Brain pericyte (primary cell): ENCODE data around the gene COA7.
"Not testable (repeated sequence)": the region's sequence is repeated elsewhere in the genome, so short reads cannot be mapped to it uniquely, and the experiment has no call there.

ENCODE experiments used
- DNase-seq: peaks from one replicate; pipeline ENCODE4 v3.0.0-alpha.2; 2012; ENCODE audit warnings: low read depth, low spot score

The COA7 gene

DNA sequence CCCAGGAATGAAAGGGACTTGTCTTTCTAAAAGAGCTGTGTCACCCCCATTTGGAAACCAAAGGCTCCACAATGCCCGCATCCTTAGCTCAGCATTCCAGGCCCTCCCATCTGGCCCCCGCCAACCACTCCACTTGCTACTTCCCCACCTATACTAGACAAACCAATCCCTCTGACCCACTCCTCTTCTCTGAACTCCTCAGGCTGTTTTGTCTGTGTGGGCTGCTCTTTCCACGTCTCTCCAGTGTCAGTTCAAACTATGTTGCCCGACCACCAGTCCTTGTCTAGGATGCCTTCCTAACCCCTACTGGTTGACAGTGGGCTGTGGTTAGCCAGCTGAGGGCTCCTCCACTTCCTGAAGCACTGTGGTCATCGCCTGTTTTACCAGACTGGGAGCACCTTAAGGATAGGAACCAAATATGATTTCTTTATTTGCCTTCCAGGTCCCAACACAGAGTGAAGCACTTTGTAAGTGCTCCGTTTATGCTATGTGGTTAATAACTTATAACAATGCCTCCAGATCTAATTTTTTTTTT, 8.1 kb upstream of the COA7 start:
- no peak for DNase-seq

DNA sequence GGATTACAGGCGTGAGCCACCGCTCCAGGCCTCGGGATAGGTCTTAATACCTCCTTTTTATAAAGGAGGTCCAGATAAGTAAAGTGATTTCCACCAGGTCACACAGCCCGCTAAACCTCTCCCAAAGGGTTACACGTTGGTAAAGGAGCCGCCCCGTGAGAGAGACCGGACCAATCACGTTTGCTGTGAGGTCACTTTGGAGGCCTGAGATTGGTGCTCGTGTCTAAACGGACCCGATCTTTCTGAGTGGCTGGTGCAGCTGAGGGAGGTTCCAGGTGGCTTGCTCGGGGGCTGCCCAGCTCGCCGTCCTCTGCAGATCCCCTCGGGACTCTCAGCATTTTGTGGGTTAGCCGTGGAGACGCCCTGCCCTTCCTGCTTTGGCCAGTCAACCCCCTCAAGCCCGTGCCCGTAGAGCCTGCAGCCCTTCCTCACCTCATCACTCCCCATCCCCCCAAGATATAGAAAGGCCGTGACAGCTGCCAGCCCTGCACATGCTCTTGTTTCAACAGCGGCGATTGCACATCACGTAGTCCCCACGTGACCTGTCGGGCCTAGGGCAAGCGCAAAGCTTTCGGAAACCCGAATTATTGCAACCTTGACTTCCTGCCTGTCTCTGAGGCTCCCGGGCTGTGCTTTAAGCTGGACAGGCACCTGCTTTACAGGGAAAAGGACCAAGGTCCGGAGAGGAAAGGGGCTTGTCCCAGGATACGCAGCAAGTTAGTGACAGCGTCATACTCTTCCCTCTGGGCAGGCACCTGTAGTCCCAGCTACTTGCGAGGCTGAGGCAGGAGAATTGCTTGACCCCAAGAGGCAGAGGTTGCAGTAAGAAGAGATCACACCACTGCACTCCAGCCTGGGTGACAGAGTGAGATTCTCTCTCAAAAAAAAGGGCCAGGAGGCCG, 5.0 kb upstream of the COA7 start:
- DNase-seq = peak; percentile 48

GRCh38 chr1:52695627-52696026, 2.5 kb downstream of the COA7 start:
- DNase-seq = no peak

- no peak for DNase-seq
Measured at GRCh38 chr1:52693843-52694242, 4.3 kb downstream of the COA7 start.

DNA sequence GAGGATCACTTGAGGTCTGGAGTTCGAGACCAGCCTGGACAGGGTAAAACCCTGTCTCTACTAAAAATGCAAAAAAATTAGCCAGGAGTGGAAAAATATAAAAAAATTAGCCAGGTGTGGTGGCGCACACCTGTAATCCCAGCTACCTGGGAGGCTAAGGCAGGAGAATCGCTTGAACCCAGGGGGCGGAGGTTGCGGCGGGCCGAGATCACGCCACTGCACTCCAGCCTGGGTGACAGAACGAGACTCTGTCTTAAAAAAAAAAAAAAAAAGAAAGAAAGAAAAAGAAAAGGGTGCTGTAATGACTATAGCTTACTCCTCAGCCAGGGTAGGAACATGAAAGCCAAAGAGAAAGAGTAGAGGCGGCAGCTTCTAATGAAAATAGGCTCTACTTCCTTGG, 4.8 kb downstream of the COA7 start:
- not testable (repeated sequence) for DNase-seq

DNA sequence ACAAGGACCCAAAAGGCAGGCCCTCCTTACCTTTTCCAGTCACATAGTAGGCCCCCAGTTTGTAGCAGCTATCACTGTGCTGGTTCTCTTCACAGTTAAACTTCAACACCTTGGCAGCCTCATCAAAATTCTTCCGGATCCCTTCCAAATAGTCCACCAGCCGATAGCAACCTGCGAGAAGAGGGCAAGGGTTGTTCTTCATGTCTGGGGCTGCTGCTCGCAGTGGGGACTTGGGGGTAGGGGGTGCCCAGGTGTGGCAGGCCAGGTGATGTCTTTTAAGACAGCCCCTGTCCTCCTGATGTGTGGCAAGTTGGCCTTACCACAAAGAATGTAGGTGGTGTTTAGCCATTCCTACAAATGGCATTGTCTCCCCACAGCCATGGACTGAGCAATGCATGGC, 5.5 kb downstream of the COA7 start:
- no peak for DNase-seq

- DNase-seq = no peak
Measured at GRCh38 chr1:52691821-52692220, 6.3 kb downstream of the COA7 start.

DNA sequence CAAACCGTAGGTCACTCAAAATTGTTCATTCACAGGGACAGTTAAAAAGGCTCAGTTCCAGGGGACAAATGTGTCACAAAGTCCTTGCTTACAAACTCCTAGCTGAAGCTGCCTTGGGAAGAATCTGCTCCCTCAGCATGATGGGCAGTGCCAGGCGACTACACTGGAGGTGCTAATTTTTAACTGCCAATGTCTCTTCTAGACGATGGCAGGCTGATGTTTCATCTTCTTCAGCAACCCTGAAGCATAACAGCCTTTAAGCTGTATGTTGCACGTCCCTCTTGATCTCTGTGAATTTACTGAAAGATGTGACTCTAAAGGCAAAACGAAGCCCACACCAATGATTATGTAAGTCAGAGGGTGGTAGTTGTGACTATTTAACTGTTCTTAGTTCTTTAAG, 11.3 kb downstream of the COA7 start:
- no peak for DNase-seq

DNA sequence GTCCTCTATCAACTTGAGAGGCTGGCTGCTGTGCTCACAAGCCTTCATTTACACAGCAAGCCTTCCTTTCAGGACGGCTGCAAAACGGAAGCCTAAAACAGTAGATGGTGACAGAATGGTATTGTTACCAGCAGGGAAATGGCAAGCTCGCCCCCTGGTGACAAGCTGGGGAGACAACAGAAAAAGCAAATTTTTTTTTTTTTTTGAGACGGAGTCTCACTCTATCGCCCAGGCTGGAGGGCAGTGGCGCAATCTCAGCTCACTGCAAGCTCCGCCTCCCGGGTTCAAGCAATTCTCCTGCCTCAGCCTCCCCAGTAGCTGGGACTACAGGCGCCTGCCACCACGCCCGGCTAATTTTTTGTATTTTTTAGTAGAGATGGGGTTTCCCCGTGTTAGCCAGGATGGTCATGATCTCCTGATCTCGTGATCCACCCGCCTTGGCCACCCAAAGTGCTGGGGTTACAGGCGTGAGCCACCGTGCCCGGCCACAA, 11.8 kb downstream of the COA7 start:
- not testable (repeated sequence) for DNase-seq

DNA sequence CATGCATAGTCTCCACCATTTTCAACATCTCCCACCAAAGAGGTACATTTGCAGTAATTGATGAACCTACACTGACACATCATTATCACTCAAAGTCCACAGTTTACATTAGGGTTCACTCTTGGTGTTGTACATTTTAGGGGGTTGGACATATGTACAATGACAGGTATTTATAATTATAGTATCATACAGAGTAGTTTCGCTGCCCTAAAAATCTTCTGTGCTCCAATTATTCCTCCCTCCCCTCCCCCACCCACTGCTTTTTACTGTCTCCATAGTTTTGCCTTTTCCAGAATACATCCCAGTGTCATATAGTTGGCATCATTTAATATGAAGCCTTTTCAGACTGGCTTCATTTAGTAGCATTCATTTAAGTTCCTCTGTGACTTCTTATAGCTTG, 13.6 kb downstream of the COA7 start:
- no peak for DNase-seq

DNA sequence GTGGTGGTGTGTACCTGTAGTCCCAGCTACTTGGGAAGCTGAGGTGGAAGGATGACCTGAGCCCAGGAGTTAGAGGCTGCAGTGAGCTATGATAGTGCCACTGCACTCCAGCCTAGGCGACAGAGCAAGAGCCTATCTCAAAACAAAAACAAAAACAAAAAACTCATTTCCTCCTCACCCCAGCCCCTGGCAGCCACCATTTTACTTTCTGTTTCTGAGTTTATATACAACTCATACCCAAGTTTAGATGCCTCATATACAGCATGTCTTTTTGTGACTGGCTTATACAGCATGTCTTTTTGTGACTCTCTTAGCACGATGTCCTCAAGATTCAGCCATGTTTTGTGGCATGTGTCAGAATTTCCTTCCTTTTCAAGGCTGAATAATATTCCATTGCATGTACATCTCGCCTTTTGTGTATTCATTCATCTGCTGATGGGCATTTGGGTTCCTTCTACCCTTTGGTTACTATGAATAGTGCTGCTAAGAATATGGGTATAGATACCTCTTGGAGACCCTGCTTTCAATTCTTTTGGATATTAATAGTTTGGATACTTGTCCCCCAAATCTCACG, 14.7 kb downstream of the COA7 start:
- no peak for DNase-seq

GRCh38 chr1:52681136-52681535, 17.0 kb downstream of the COA7 start:
- DNase-seq = no peak

GRCh38 chr1:52680353-52680752, 17.8 kb downstream of the COA7 start:
- no peak for DNase-seq

DNA sequence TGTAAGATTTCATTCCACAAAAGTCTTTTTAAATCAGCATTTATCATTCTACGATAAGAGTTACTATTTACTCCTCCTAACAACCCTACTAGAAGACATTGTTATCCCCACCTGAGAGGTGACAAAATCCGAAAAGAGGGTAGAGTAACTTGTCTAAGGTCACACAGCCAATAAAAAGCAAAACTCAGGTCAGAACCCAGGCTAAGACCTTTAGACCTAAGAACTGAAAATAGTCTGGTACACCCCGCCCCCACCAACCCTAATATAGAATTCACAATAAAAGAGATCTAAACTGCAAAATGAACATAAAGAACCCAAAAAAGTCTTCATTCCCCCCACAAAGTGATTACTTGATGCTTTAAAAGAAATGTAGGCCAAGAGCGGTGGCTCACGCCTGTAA, 18.6 kb downstream of the COA7 start:
- no peak for DNase-seq

- DNase-seq = no peak
Measured at GRCh38 chr1:52679048-52679447, 19.1 kb downstream of the COA7 start.

DNA sequence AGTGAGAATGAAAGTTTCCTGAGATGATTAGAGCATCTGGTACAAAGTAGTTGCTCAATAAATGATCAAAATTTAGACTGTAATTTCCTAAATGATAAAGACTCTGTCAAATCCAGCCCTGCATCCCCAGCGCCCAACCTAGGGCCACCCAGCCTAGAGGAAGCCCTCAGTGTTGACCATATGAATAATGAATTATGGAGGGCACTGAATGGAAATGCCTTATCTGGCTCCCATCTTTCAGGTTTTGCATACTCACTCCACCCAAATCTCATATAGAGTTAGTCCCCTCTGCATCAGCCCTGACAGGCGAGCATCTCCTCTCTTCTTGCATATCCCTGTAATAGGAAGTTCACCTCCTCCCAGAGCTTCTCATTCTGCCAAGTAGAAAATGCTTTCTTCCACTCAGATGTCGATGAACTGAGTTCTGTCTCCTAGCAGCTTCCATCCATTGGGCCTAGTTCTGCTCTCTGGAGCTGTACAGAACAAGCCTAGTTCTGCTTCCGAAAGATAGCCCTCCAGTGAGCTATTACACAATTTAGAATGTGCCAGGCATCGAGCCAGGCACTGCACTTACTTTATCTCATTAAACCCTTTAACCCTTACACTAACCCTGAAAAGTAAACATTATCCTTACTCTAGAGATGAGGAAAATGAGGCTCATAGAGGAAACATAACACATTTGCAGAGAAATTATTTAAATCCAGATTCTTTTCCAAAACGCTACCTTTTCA, 20.9 kb downstream of the COA7 start:
- no peak for DNase-seq

DNA sequence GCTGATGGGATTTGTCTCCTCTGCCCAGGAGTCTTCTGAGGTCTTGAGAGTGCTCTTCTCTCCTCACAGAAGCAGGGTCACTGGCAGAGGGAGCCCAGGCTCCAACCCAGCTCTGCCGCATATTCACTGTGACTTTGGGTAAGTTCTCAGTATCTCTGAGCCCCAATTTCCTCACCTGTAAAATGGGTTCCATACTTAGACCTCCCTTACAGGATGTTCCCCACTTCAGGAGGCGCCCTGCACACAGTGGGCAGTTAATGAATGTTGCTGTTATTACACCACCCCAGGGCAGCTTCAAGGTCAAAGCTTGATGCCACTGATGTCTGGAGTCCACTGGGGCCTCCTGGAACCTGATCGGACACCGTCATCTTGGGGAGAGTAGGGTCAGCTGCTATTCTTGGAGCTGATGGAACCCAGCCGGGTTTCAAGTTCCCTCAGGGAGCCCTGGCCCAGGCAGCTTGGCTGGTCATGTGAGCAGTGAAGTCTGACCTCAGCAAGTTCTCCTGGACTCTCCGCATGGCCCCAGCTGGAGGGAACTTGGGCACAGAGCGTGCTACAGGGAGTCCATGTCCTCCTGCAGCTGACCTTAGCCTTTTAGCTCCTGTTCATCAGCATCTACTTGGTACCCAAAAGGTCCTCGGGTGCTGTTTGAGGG, 21.8 kb downstream of the COA7 start:
- no peak for DNase-seq

GRCh38 chr1:52674497-52675384, 23.4 kb downstream of the COA7 start:
- no peak for DNase-seq

DNA sequence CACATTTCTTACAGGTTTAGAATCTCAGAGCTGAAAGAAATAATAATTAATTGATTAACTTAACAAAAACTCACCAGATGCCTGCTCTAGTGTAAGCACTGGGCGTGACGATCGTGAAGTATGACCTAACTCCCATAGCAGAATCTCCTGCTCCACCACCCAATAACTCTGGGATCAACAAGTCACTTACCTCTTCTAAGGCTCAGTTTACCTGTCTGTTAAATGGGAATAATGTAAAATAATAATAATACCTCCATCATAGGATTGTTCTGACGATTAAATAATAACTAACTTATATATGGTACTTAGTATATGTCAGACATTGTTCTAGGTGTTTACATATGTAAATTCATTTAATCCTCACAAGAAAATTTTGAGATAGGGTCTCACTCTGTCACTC, 24.6 kb downstream of the COA7 start:
- no peak for DNase-seq

GRCh38 chr1:52672946-52673345, 25.2 kb downstream of the COA7 start:
- no peak for DNase-seq

- DNase-seq = no peak
Measured at GRCh38 chr1:52670604-52671003, 27.5 kb downstream of the COA7 start.
